HG02938 (cell line): ENCODE data around the gene TTLL4.
"Not testable (repeated sequence)": the region's sequence is repeated elsewhere in the genome, so short reads cannot be mapped to it uniquely, and the experiment has no call there.

Source experiments
- ATAC-seq: cut with Tn5 transposase; IDR thresholded peaks from one replicate; pipeline ENCODE4 v1.9.1; 2021; ENCODE audit warnings: mild to moderate bottlenecking, moderate library complexity; ENCODE audit not compliant: unreplicated experiment

Gene TTLL4

GRCh38 chr2:218745160-218745558, 34.5 kb downstream of the TTLL4 start:
- no peak for ATAC-seq

DNA sequence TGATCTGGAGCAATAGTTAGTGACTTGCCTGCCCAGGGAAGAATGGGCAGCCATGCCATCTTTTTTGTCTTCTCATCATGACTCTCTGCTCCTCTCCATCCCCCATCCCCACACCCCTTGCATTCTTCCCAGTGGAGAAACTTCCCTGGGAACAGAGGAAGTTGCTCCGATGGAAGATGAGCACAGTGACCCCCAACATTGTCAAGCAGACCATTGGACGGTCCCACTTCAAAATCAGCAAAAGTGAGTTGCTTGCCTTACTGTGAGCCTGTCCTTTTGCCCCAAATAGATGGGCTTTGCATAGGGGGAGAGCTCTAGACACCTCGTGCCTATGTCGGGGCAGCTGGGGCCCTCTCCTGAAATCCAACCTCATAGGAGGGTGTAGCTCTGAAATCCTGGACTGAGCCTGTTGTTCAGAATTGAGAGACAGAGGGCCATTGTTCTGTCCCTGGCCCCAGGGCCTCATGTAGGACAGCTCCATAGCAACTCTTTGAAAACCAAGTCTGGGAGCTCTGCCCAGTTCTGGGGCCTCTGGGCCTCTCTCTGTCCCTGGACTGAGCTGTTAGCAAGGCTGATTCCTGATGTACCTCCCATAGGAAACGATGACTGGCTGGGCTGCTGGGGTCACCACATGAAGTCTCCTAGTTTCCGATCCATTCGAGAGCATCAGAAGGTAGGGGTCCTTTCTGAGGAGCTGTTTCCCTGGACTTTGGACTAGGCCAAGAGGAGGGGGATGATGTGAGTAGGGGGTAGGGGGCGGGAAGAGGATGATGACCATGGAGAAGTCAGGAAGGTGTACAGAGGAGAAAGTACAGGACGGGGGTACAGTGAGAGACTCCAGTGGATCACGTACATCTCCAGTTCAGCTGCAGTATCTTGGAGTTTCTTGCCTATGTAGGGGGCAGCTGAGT, 35.2 kb downstream of the TTLL4 start:
- ATAC-seq, result no peak

GRCh38 chr2:218746470-218746795, 35.8 kb downstream of the TTLL4 start:
- ATAC-seq, result no peak

DNA sequence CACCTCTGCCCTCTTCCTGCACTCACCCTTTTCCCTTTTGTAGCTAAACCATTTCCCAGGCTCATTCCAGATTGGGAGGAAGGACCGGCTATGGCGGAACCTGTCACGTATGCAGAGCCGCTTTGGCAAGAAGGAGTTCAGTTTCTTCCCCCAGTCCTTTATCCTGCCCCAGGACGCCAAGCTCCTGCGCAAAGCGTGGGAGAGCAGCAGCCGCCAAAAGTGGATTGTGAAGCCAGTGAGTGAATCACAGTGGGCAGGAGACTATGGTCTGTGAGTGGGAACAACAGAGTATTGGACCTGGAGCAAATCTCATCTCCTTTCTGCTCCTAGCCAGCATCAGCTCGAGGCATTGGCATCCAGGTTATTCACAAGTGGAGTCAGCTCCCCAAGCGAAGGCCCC, 36.3 kb downstream of the TTLL4 start:
- ATAC-seq, result no peak

DNA sequence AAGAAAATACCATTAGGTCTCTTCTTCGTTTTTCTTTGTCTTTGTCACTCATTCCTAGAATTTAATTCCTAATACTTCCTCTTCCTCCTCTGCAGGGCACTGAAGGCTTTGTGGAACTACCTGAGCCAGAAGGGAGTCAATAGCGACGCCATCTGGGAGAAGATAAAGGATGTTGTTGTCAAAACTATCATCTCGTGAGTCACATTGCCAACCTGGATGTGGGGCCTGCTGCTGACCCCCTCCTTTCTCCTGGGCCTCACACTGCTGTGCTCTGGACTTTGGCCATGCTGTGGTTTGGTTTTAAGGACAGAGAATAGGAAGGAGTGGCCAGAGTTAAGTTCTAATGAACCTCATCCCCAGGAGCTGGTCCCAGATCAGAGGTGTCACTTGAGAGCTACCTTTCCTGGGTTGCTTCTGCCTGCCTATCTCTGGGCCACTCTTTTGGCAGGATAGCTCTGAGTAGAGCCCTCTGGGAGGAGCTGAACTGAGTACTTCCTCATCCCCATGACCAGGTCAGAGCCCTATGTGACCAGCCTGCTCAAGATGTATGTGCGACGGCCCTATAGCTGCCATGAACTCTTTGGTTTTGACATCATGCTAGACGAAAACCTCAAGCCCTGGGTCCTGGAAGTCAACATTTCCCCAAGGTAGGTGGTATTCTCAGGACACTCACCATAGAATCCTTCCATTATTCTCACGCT, 38.3 kb downstream of the TTLL4 start:
- ATAC-seq, result no peak

DNA sequence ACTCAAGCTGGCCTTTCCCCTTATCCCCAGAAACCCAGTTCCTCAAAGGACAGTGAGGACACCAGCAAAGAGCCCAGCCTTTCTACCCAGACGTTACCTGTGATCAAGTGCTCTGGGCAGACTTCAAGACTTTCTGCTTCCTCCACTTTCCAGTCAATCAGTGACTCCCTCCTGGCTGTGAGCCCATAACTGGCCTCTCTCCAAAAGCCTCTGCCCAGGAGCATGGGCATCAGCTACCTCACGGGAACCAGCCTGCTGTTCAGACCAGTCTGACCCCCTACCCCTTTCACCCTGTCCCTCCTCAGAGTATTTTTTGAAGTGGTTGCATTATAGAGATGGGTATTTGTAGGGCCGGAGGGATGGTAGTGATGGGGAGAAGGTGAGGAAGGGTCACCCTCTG, 43.6 kb downstream of the TTLL4 start:
- ATAC-seq, result no peak

- no peak for ATAC-seq
These were observed 44.1 kb downstream of the TTLL4 start for GRCh38 chr2:218754781-218755180.

DNA sequence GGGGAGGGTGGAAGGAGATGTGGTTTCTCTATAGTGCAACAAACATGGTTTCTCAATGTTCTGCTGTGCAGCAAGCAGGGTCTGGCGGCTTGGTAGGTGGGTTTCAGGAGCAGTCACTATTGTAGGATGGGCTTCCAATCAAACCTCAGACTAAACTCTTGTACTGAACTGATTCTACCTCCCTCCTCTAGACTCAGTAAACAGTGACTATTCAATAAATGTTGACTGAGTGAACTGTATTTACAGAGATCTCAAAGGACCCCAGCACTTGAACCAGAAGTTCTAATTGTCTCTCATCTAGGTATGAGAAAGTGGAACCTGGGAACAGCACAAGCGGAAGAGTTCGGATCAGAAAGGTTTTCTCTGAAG, 44.5 kb downstream of the TTLL4 start:
- no peak for ATAC-seq

DNA sequence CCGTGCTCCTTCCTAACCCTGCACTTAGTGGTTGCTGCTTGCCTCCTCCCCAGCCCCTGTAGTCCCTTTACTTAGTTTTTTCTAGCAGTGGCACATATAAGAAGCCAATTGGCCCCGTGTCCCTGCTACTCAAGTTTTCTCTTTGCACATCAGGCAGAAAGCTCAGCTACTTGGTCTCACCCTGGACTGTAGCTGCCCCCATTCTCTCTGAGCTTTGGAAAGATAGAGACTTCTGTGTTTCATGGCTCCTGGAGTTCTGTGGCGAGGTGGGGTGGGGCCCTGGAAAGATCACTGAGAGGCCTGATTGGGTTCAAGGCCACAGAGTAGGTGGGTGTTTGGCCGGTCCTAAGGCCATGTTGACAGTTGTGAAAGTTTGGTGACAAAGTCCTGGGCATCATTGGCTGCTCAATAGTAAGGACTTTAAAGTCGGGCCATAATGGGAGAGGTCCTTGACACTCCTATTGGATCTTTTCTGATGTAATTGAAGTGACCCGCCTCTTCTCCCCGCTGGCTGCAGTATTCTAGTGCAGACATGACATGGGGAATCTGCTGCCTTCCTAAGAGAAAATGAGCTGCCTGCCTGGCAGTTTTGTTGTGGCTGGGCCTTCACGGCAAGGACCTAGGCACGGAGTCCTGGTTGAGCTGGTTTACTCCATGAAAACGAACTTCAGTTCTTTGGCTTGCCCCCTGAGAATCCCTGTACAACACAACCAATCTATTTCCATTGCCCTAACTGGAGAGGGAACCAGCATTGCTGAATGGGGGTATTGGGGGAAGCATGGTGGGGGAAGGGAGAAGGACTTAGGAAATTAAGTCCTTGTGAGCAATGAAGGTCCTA, 45.2 kb downstream of the TTLL4 start:
- no peak for ATAC-seq

DNA sequence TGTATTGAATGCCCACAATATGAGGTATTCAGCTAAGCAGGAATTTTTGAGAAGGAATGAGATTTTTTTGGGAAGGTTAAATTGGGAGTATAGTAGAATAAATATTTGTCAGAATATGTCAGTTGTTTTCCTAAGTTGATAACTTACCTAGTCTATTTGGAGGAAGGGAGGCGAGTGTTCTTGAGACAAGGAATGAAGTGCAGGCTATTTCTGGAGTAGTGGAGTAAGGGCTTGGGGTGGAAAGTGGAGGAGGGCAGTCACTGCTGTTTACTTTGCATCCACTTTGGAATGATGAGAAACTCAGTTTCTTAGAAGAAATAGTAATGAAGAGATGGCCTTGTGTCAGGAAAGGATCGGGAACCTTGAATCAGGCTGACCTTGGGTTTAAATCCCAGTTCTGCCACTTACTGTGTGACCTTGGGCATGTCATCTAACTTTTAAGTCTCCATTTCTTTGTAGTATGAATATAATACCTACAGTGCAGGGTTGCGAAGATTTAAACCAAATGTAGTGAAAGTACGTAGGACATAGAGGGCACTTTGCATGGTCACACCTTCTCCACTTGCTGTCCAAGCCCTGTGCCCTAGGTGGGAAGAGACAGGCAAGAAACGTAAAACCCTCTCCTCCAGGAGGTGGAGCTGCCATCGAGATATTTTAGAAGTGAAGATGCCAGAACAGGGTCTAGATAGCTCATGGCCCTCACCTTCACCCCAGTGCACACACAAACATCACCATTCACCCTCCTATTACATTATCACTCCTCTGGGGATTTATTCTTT, 46.2 kb downstream of the TTLL4 start:
- no peak for ATAC-seq

GRCh38 chr2:218761795-218762194, 51.2 kb downstream of the TTLL4 start:
- ATAC-seq, result no peak

DNA sequence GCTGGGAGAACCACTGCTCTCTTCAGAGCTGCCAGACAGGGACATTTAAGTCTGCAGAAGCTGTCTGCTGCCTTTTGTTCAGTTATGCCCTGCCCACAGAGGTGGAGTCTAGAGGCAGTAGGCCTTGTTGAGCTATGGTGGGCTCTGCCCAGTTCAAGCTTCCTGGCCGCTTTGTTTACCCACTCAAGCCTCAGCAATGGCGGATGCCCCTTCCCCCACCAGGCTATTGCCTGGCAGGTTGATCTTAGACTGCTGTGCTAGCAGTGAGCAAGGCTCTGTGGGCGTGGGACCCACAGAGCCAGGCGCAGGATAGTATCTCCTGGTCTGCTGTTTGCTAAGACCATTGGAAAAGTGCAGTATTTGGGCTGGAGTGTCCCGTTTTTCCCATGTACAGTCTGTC, 62.1 kb downstream of the TTLL4 start:
- ATAC-seq, result not testable (repeated sequence)

- ATAC-seq, result no peak
These were observed 63.2 kb downstream of the TTLL4 start for GRCh38 chr2:218773881-218774280.

GRCh38 chr2:218776488-218776887, 65.9 kb downstream of the TTLL4 start:
- no peak for ATAC-seq

GRCh38 chr2:218777276-218777990, 66.8 kb downstream of the TTLL4 start:
- no peak for ATAC-seq

GRCh38 chr2:218780046-218780445, 69.4 kb downstream of the TTLL4 start:
- no peak for ATAC-seq

DNA sequence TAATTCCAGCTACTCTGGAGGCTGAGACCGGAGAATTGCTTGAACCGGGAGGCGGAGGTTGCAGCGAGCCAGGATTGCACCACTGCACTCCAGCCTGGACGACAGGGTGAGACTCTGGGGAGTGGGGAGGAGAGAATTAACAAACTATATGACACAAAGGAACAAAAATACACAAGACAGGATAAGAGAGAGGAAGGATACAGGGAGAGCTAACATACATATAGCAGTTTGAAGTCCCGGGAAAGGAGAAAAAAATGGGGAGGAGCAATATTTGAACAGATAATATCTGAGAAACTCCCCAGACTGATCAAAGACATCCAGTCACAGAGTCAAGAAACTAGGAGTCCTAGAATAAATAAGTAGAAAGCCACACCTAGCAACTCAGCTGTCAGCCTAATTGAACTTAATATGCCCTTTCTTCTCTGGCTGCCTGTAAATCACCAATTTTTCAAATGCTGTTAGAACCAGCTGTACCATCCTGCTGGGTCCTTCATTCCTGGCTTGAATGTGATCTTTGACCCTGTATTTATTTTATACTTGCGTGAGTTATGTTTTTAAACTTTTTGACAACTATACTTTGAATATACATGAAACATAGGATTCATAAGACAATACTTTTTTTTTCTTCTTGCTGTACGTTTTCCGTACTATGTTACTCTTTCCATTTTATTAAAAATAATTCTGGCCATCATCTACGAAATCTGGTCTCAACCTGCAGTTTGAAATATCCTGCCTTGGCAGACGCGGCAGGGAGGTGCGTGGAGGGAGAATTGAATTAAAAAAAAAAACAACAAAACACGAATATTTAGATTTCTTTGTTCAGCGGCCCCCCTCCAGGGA, 70.4 kb downstream of the TTLL4 start:
- ATAC-seq, result no peak

- ATAC-seq, result no peak
These were observed 71.3 kb downstream of the TTLL4 start, which contains the start of gene CYP27A1 for GRCh38 chr2:218781691-218782527. Gene CYP27A1 (plus strand): TSS chr2:218782147. CDS start chr2:218782183, 36 bp downstream.
